Upper lobe of right lung (tissue), 1 donor: Measurements from ENCODE around the gene COL5A1. TPM values are rescaled to one million over a fixed set of nuclear protein-coding genes. Genes with fewer than 3 reads are reported as not detected.

Experiments
- ATAC-seq: fragments of 200-7000 bp; cut with Tn5 transposase; one replicate; pipeline ENCODE4 v1.9.1; 2020; ENCODE audit warnings: mild to moderate bottlenecking, moderate library complexity
- DNase-seq: peaks from one replicate; pipeline ENCODE4 v3.0.0-alpha.2; 2020
- H3K27ac ChIP-seq: fragments of 200-600 bp; one replicate; pipeline ENCODE4 v1.8.0; 2022
- H3K27me3 ChIP-seq: fragments of 200-600 bp; one replicate; pipeline ENCODE4 v1.8.0; 2022; ENCODE audit warnings: mild to moderate bottlenecking
- H3K36me3 ChIP-seq: fragments of 200-600 bp; one replicate; pipeline ENCODE4 v1.8.0; 2022
- H3K4me1 ChIP-seq: fragments of 200-600 bp; one replicate; pipeline ENCODE4 v1.8.0; 2022
- H3K4me3 ChIP-seq: fragments of 200-600 bp; one replicate; pipeline ENCODE4 v1.8.0; 2022; ENCODE audit warnings: mild to moderate bottlenecking
- H3K9me3 ChIP-seq: fragments of 200-600 bp; one replicate; pipeline ENCODE4 v1.8.0; 2022
- CTCF ChIP-seq: fragments of 200-600 bp; IDR thresholded peaks from one replicate; pipeline ENCODE4 v1.8.0; 2022; ENCODE audit warnings: antibody characterized with exemption
- intact Hi-C: fragments of 100-400 bp; cut with DNase I; formaldehyde crosslinking; loops from one replicate; pipeline ENCODE4 v1.11.0; 2022
- total RNA-seq: library from RNA; stranded (reverse); fragmentation: NEBNext Ultra II Directional; extraction: Animal tissue kit (Norgen Biotek cat#: 25700); gene quantifications from one replicate; pipeline ENCODE4 v1.2.1, GENCODE V29; 2021
- donor health status: DM: no; HTN: yes; CAD: no; lungs with severe emphysema.

COL5A1 gene
- total RNA-seq, 1 donor from 2014 or later: 37.8 TPM

DNA sequence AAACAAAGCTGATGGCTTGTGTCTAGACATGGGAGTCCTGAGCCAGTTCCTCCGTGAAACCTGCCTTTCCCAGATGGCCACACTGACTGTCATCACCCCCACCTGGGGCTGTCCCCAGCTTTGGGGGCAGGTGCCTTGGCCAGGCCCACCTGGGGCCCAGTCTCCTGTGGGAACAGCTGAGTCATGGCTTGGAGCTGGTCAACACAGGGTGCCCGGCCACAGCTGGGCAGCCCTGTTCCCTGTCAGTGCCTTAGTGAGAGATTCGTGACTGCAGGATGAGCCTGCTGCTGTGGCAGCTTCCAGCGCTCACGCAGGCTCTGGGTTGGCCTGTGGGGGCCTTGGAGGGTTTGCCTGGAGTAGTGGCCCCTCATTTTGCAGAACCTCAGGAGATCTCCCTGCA, 56.5 kb downstream of the COL5A1 start:
- Histone ChIP-seq H3K9me3 (no peaks in the 10 kb centered on the region), H3K27me3 (no peaks in the 10 kb centered on the region), H3K36me3 (peaks cover 9% of the 10 kb centered on the region), H3K4me3 (no peak overlapping the region), H3K27ac (no peak overlapping the region), H3K4me1 (no peaks in the 10 kb centered on the region)
- no peak for TF ChIP-seq CTCF
- intact Hi-C loops: no loop called here
- ATAC-seq (no peak), DNase-seq (no peak)

GRCh38 chr9:134698587-134699342, 57.2 kb downstream of the COL5A1 start:
- peak; percentile 84 for DNase-seq
- no peaks in the 10 kb centered on the region for H3K4me1 ChIP-seq
- intact Hi-C loops: no loop called here
- H3K27me3 ChIP-seq: no peaks in the 10 kb centered on the region
- TF ChIP-seq CTCF: peak; percentile 90
- H3K4me3 ChIP-seq: no peak overlapping the region
- H3K27ac ChIP-seq: no peak overlapping the region
- peaks cover 9% of the 10 kb centered on the region for H3K36me3 ChIP-seq
- H3K9me3 ChIP-seq: no peaks in the 10 kb centered on the region
- peak; percentile 80 for ATAC-seq

- no peak overlapping the region for H3K27ac ChIP-seq
- TF ChIP-seq CTCF: no peak
- intact Hi-C loops: no loop called here
- ATAC-seq (no peak), DNase-seq (no peak)
- no peaks in the 10 kb centered on the region for H3K9me3 ChIP-seq
- H3K36me3 ChIP-seq: peaks cover 9% of the 10 kb centered on the region
- H3K27me3 ChIP-seq: no peaks in the 10 kb centered on the region
- no peak overlapping the region for H3K4me3 ChIP-seq
- H3K4me1 ChIP-seq: peaks cover 1% of the 10 kb centered on the region
Measured at GRCh38 chr9:134699343-134699740, 57.7 kb downstream of the COL5A1 start.

- no peak for DNase-seq
- no peaks in the 10 kb centered on the region for H3K27me3 ChIP-seq
- no peak overlapping the region for H3K27ac ChIP-seq
- no peak for TF ChIP-seq CTCF
- H3K36me3 ChIP-seq: peaks cover 9% of the 10 kb centered on the region
- H3K4me3 ChIP-seq: no peak overlapping the region
- no peaks in the 10 kb centered on the region for H3K9me3 ChIP-seq
- no peak for ATAC-seq
- peaks cover 6% of the 10 kb centered on the region for H3K4me1 ChIP-seq
- intact Hi-C loops: no loop called here
Measured at GRCh38 chr9:134700636-134701350, 59.2 kb downstream of the COL5A1 start.

DNA sequence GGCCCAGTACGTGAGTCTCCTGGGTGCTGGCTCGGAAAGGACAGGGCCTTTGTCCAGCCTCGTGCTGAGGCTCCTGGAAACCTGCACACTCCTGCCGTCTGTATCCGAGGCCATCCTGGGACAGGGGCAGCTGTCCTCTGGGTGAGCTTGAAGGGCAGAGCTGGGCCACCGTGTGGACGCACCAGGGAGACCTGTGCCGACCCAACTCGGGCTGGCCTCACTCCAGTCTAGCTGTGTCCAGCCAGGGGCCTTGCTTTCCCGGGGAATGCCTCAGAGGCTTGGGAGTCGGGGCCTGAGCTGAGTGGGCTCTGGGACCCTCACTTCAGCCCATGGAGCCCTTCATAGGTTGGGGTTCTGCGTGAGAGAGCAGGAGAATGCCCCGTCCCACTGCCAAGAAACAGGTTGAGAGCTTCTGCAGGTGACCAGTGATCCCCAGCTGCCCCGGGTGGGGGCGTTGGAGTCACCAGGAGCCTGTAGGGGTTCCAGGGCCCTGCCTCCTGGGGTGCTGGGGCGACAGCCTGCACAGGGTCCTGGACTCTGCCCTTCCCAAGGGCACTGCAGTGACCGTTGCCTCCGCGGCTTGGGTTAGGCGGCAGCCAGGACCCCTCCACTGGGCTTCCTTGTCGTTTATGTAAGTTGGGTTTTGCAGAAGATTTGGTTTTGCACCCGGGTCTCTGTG, 60.1 kb downstream of the COL5A1 start:
- Histone ChIP-seq H3K27ac (no peak overlapping the region), H3K27me3 (no peaks in the 10 kb centered on the region), H3K4me3 (no peak overlapping the region), H3K36me3 (peaks cover 9% of the 10 kb centered on the region), H3K4me1 (peaks cover 9% of the 10 kb centered on the region), H3K9me3 (no peaks in the 10 kb centered on the region)
- no peak for DNase-seq
- intact Hi-C loops: no loop called here
- ATAC-seq: no peak
- no peak for TF ChIP-seq CTCF
